ENCODE data around the gene TFAP2A.

The TFAP2A gene

GRCh38 chr6:10407018-10407673 lies 7.7 kb downstream of the TFAP2A start:
- Histone ChIP-seq H3K9me3 (ENCODE audit: low read depth, low read length) (no peaks in the 10 kb centered on the region), H3K9ac (ENCODE audit: insufficient read length) (peak overlapping the region; percentile 93), H3K27ac (peak overlapping the region; percentile 90), H3K36me3 (ENCODE audit: insufficient read depth, low read length) (peaks cover 63% of the 10 kb centered on the region), H3K4me3 (peak overlapping the region; percentile 89)
- TF ChIP-seq FOXP2 (optimal IDR thresholded peaks at IDR 0.05; ENCODE audit: control extremely low read depth, extremely low read length, insufficient read depth) (no peak), EZH2 (IDR thresholded peaks at IDR 0.05) (no peak), POLR2AphosphoS5 (IDR thresholded peaks at IDR 0.05; ENCODE audit: borderline replicate concordance, low read depth, low read length) (no peak)
- no peak for DNase-seq (ENCODE audit: low read depth, low spot score)

- H3K36me3 ChIP-seq (ENCODE audit: insufficient read depth, low read length), result peaks cover 69% of the 10 kb centered on the region
- H3K4me3 ChIP-seq, result peak overlapping the region; percentile 89
- H3K9ac ChIP-seq (ENCODE audit: insufficient read length), result no peak overlapping the region
- H3K27ac ChIP-seq, result peak overlapping the region; percentile 90
- H3K9me3 ChIP-seq (ENCODE audit: low read depth, low read length), result no peaks in the 10 kb centered on the region
- TF ChIP-seq POLR2AphosphoS5 (IDR thresholded peaks at IDR 0.05; ENCODE audit: borderline replicate concordance, low read depth, low read length), result no peak
- TF ChIP-seq FOXP2 (optimal IDR thresholded peaks at IDR 0.05; ENCODE audit: control extremely low read depth, extremely low read length, insufficient read depth), result no peak
- TF ChIP-seq EZH2 (IDR thresholded peaks at IDR 0.05), result no peak
- no peak for DNase-seq (ENCODE audit: low read depth, low spot score)
These were observed 8.3 kb downstream of the TFAP2A start for GRCh38 chr6:10406556-10406955.

DNA sequence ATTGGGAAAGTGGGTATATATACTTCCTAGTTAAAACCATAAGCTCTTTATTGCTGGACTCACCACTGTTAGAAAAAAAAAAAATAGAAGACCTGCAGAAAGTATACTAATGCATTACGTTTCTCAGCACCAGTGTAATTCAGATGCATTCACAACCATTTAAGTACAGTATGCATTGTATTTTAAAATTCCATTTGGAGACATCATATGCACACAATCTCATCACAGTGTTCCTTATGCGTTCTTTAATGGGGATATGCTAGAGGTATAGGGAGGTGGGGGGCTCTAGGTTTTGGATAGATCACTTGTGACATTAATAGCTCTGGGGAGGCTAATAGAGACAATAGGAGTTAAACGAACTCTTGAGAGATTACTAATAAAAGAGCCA lies 9.4 kb downstream of the TFAP2A start:
- Histone ChIP-seq H3K27ac (peak overlapping the region; percentile 90), H3K36me3 (ENCODE audit: insufficient read depth, low read length) (peaks cover 79% of the 10 kb centered on the region), H3K9me3 (ENCODE audit: low read depth, low read length) (no peaks in the 10 kb centered on the region), H3K4me3 (peak overlapping the region; percentile 89), H3K9ac (ENCODE audit: insufficient read length) (peak overlapping the region; percentile 80)
- TF ChIP-seq EZH2 (IDR thresholded peaks at IDR 0.05) (no peak), POLR2AphosphoS5 (IDR thresholded peaks at IDR 0.05; ENCODE audit: borderline replicate concordance, low read depth, low read length) (0 out of 2 replicates have a peak, but pooled peaks have one; percentile 38), FOXP2 (optimal IDR thresholded peaks at IDR 0.05; ENCODE audit: control extremely low read depth, extremely low read length, insufficient read depth) (no peak)
- DNase-seq (ENCODE audit: low read depth, low spot score), result no peak

DNA sequence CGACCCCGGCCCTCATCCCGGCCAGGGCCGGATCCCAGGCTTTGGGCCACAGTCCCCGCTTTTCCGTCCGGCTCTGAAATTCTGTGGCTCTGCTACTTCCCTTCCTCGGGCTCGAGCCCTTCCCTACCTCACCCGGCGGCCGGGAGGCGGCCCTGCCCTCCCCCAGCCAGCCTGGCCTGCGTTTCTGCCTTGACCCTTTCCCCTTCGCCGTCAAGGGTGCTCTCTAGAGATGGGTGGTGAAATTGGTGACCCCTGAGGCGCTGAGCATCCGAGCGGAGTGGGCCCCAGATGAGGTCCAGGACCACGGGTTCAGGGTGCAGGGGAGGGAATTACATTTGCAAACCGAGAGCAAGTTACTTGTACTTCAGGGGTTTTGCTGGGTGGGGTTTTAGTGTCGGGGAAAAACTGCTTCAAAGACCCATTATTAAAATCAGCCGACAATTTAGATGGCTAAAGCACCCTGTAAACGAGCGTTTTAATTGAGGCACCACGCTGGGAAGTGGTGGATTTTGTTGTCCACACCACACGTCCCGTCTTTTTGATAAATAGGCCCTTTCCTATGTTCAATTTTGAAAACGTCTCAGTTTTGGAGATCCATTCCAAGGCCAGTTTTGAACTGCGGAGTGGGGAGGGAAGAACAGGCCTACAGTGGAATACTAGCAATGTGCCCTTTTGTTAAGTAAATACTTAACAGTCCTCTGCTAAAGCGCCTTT lies 9.9 kb downstream of the TFAP2A start:
- DNase-seq (ENCODE audit: low read depth, low spot score), result no peak
- H3K9me3 ChIP-seq (ENCODE audit: low read depth, low read length), result no peaks in the 10 kb centered on the region
- H3K27ac ChIP-seq, result peak overlapping the region; percentile 90
- TF ChIP-seq FOXP2 (optimal IDR thresholded peaks at IDR 0.05; ENCODE audit: control extremely low read depth, extremely low read length, insufficient read depth) (no peak), POLR2AphosphoS5 (IDR thresholded peaks at IDR 0.05; ENCODE audit: borderline replicate concordance, low read depth, low read length) (no peak)
- peak overlapping the region; percentile 89 for H3K4me3 ChIP-seq
- H3K9ac ChIP-seq (ENCODE audit: insufficient read length), result peak overlapping the region; percentile 80
- peaks cover 84% of the 10 kb centered on the region for H3K36me3 ChIP-seq (ENCODE audit: insufficient read depth, low read length)

- H3K9me3 ChIP-seq (ENCODE audit: low read depth, low read length), result no peaks in the 10 kb centered on the region
- H3K9ac ChIP-seq (ENCODE audit: insufficient read length), result peak overlapping the region; percentile 80
- H3K36me3 ChIP-seq (ENCODE audit: insufficient read depth, low read length), result peaks cover 85% of the 10 kb centered on the region
- H3K27ac ChIP-seq, result peak overlapping the region; percentile 90
- TF ChIP-seq FOXP2 (optimal IDR thresholded peaks at IDR 0.05; ENCODE audit: control extremely low read depth, extremely low read length, insufficient read depth) (peak; percentile 89), POLR2AphosphoS5 (IDR thresholded peaks at IDR 0.05; ENCODE audit: borderline replicate concordance, low read depth, low read length) (peak; percentile 63), EZH2 (IDR thresholded peaks at IDR 0.05) (no peak)
- DNase-seq (ENCODE audit: low read depth, low spot score), result no peak
- H3K4me3 ChIP-seq, result peak overlapping the region; percentile 89
These were observed 10.6 kb downstream of the TFAP2A start for GRCh38 chr6:10404107-10404798.

DNA sequence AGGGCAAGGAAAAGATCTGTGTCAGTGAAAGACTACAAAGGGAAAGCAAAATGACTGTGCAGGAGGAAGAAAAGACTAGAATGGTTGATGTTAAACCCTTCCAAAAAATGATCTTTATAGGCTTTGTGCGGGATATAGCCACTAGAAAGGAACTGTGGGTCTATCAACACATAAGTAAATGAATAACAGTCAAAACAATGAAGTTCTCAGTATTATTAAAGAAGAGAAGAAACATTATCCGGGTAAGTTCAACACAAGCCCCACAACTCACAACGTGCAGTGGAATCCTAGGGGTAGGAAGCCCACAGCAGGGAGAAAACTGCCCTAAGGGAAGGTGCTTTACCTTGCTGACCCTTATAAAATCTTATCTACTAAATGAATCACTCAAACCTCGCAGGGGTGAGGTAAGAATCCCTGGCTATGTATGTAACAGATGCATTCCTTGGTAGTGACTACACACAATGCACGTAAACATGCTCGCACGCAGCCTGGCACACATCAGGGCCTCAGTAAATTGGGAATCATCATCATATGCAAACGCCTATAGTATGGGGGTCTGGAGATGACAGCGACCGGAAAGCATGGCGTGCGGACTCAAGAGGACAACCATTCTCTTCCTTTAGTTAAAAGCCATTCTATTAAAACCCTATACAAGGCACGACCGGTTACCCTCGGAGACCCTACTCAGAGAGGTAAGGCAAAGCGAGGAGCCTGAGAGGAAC lies 11.3 kb downstream of the TFAP2A start:
- Histone ChIP-seq H3K4me3 (peak overlapping the region; percentile 79), H3K36me3 (ENCODE audit: insufficient read depth, low read length) (peaks cover 85% of the 10 kb centered on the region), H3K27ac (peak overlapping the region; percentile 86), H3K9me3 (ENCODE audit: low read depth, low read length) (no peaks in the 10 kb centered on the region), H3K9ac (ENCODE audit: insufficient read length) (peak overlapping the region; percentile 64)
- DNase-seq (ENCODE audit: low read depth, low spot score), result no peak
- TF ChIP-seq POLR2AphosphoS5 (IDR thresholded peaks at IDR 0.05; ENCODE audit: borderline replicate concordance, low read depth, low read length), result no peak; the same call in 1 of the 2 replicates
- no peak for TF ChIP-seq FOXP2 (optimal IDR thresholded peaks at IDR 0.05; ENCODE audit: control extremely low read depth, extremely low read length, insufficient read depth)
- TF ChIP-seq EZH2 (IDR thresholded peaks at IDR 0.05), result no peak

- no peak for TF ChIP-seq FOXP2 (optimal IDR thresholded peaks at IDR 0.05; ENCODE audit: control extremely low read depth, extremely low read length, insufficient read depth)
- TF ChIP-seq EZH2 (IDR thresholded peaks at IDR 0.05), result no peak
- no peak for TF ChIP-seq POLR2AphosphoS5 (IDR thresholded peaks at IDR 0.05; ENCODE audit: borderline replicate concordance, low read depth, low read length)
- Histone ChIP-seq H3K36me3 (ENCODE audit: insufficient read depth, low read length) (peaks cover 84% of the 10 kb centered on the region), H3K9ac (ENCODE audit: insufficient read length) (peak overlapping the region; percentile 66), H3K9me3 (ENCODE audit: low read depth, low read length) (no peaks in the 10 kb centered on the region), H3K27ac (peak overlapping the region; percentile 86), H3K4me3 (peak overlapping the region; percentile 79)
- DNase-seq (ENCODE audit: low read depth, low spot score), result no peak
These were observed 12.1 kb downstream of the TFAP2A start for GRCh38 chr6:10402648-10403311.
